HepG2 (cell line): ENCODE data around the gene CHRNB2. TPM values are rescaled to one million over a fixed set of nuclear protein-coding genes. Genes with fewer than 3 reads are reported as not detected.
A peak's percentile ranks its signal among the peaks of the same experiment; 100 is the strongest.

Source experiments
- EP300 ChIP-seq, 3 experiments: sonication (generic) in 1 of 3; formaldehyde crosslinking in 1 of 3; IDR thresholded peaks; 2 replicates each; pipeline versions ENCODE4 v1.5.1 to v1.6.1; 2011 to 2020; ENCODE audit warnings: low read depth in 2 of 3, low read length in 2 of 3, borderline replicate concordance in 1 of 3, improper control_type of control experiment in 1 of 3, mild to moderate bottlenecking in 1 of 3, missing genetic modification reagents in 1 of 3, moderate library complexity in 1 of 3
- FOXC1 ChIP-seq: sonication (generic); formaldehyde crosslinking; IDR thresholded peaks from 2 replicates; pipeline ENCODE4 v1.8.0; 2022; ENCODE audit warnings: mild to moderate bottlenecking, missing genetic modification reagents, borderline replicate concordance
- FOXO1 ChIP-seq: sonication (generic); formaldehyde crosslinking; IDR thresholded peaks from 2 replicates; pipeline ENCODE4 v1.4.0; 2020; ENCODE audit warnings: missing genetic modification reagents
- HNRNPUL1 ChIP-seq: fragments of 200-400 bp; formaldehyde crosslinking; IDR thresholded peaks from 2 replicates; pipeline ENCODE4 v1.6.1; 2017; ENCODE audit warnings: low read depth, mild to moderate bottlenecking, low read length, moderate library complexity
- HOXD1 ChIP-seq: sonication (generic); formaldehyde crosslinking; IDR thresholded peaks from 2 replicates; pipeline ENCODE4 v1.5.0; 2020; ENCODE audit warnings: missing genetic modification reagents
- NFIC ChIP-seq: IDR thresholded peaks from 2 replicates; pipeline ENCODE4 v1.6.1; 2012; ENCODE audit warnings: mild to moderate bottlenecking, low read length, inconsistent platforms
- PCBP2 ChIP-seq: fragments of 200-400 bp; formaldehyde crosslinking; optimal IDR thresholded peaks from 2 replicates; pipeline ENCODE3; 2018; ENCODE audit warnings: low read length, low read depth; ENCODE audit not compliant: poor library complexity, severe bottlenecking
- PTBP1 ChIP-seq: fragments of 200-400 bp; formaldehyde crosslinking; IDR thresholded peaks from 2 replicates; pipeline ENCODE4 v1.6.1; 2018; ENCODE audit warnings: low read length, low read depth; ENCODE audit not compliant: poor library complexity, severe bottlenecking
- SATB2 ChIP-seq: sonication (generic); formaldehyde crosslinking; IDR thresholded peaks from 2 replicates; pipeline ENCODE4 v1.5.0; 2020; ENCODE audit warnings: missing genetic modification reagents
- SMAD1 ChIP-seq: sonication (generic); formaldehyde crosslinking; IDR thresholded peaks from 2 replicates; pipeline ENCODE4 v1.4.0; 2020; ENCODE audit warnings: missing genetic modification reagents, low read depth, mild to moderate bottlenecking, borderline replicate concordance
- ZBTB3 ChIP-seq: sonication (generic); formaldehyde crosslinking; IDR thresholded peaks from 2 replicates; pipeline ENCODE4 v1.4.0; 2020; ENCODE audit warnings: low read depth, mild to moderate bottlenecking, moderate library complexity, missing genetic modification reagents, borderline replicate concordance
- ZNF7 ChIP-seq: IDR thresholded peaks from 2 replicates; pipeline ENCODE4 v1.6.1; 2016; ENCODE audit warnings: missing biosample characterization, missing genetic modification reagents
- ZNF782 ChIP-seq: sonication (generic); formaldehyde crosslinking; IDR thresholded peaks from 2 replicates; pipeline ENCODE4 v1.4.0; 2020; ENCODE audit warnings: missing genetic modification reagents, mild to moderate bottlenecking, borderline replicate concordance
- ZSCAN29 ChIP-seq: sonication (generic); formaldehyde crosslinking; conservative IDR thresholded peaks from 2 replicates; pipeline ENCODE4 v1.4.0; 2020; ENCODE audit warnings: mild to moderate bottlenecking, missing genetic modification reagents
- polyA plus RNA-seq, 8 experiments: library from polyadenylated mRNA; depleted of rRNA in 3 of 8; stranded (reverse) in 7 of 8; unstranded in 1 of 8; fragments of >200 nt; fragmentation: Illumina TruSeq in 4 of 8; extraction: Trizol in 4 of 8; gene quantifications; 2 replicates each; pipeline versions ENCODE4 v1.2.1 to v1.2.3, GENCODE V29; 2011 to 2016; ENCODE audit warnings: low read depth in 4 of 8, missing spikeins in 1 of 8, mixed read lengths in 1 of 8; ENCODE audit not compliant: insufficient read depth in 1 of 8
- total RNA-seq, 5 experiments: library from RNA; depleted of rRNA; stranded (reverse); fragments of >200 nt; fragmentation: Illumina TruSeq; extraction: Trizol; gene quantifications; 2 replicates each; pipeline ENCODE4 v1.2.3, GENCODE V29; 2016; ENCODE audit warnings: low read depth in 1 of 5
- TF ChIP-seq, protein P1 (sequence below): sonication (generic); formaldehyde crosslinking; IDR thresholded peaks from 2 replicates; pipeline ENCODE4 v1.4.0; 2020; ENCODE audit warnings: missing genetic modification reagents, borderline replicate concordance
- TF ChIP-seq, protein P2 (sequence below): sonication (generic); formaldehyde crosslinking; IDR thresholded peaks from 2 replicates; pipeline ENCODE4 v1.5.0; 2020; ENCODE audit warnings: mild to moderate bottlenecking, missing genetic modification reagents
- TF ChIP-seq, protein P3 (sequence below): sonication (generic); formaldehyde crosslinking; IDR thresholded peaks from 2 replicates; pipeline ENCODE4 v1.5.0; 2020; ENCODE audit warnings: missing genetic modification reagents, mild to moderate bottlenecking, borderline replicate concordance
- TF ChIP-seq, protein P4 (sequence below): IDR thresholded peaks from 2 replicates; pipeline ENCODE4 v1.6.1; 2016; ENCODE audit warnings: low read depth, control low read depth
- TF ChIP-seq, protein P5 (sequence below): sonication (generic); formaldehyde crosslinking; conservative IDR thresholded peaks from 2 replicates; pipeline ENCODE4 v1.4.0; 2020; ENCODE audit warnings: missing genetic modification reagents

CHRNB2 gene
- total and polyA plus RNA-seq, 2 of the 13 experiments (the other 11 are each of a cell fraction or from before 2014, with no cell fraction given), result 0.03 to 0.07 TPM

DNA sequence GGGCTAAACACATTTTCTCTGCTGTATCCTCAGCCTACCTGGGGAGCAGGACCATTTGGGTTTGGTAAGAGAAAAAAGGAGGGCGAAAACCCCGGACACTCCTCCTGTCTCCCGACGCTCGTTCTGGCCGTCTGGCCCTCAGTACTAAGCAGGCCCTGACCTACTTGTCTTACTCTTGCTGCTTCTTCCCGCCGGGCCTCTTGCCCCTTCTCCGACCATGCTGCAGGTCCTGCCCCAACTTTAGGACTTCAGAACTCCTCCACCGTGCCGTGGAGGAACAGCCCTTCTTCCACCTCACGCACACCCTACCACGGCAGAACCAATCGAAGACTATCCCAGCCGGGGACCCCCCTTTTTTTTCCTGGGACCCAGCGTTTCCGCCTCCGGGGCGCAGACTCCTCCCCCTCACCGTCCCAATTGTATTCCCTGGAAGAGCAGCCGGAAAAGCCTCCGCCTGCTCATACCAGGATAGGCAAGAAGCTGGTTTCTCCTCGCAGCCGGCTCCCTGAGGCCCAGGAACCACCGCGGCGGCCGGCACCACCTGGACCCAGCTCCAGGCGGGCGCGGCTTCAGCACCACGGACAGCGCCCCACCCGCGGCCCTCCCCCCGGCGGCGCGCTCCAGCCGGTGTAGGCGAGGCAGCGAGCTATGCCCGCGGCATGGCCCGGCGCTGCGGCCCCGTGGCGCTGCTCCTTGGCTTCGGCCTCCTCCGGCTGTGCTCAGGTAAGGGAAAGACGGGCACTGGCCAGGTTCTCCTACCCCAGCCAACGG lies at the start of gene CHRNB2 (continued):
- TF ChIP-seq, protein P1, sequence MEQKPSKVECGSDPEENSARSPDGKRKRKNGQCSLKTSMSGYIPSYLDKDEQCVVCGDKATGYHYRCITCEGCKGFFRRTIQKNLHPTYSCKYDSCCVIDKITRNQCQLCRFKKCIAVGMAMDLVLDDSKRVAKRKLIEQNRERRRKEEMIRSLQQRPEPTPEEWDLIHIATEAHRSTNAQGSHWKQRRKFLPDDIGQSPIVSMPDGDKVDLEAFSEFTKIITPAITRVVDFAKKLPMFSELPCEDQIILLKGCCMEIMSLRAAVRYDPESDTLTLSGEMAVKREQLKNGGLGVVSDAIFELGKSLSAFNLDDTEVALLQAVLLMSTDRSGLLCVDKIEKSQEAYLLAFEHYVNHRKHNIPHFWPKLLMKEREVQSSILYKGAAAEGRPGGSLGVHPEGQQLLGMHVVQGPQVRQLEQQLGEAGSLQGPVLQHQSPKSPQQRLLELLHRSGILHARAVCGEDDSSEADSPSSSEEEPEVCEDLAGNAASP (CRISPR knock-in tag), result peak; percentile 91
- TF ChIP-seq FOXO1 (CRISPR knock-in tag), result peak; percentile 83
- no peak for TF ChIP-seq NFIC
- no peak for TF ChIP-seq PCBP2
- TF ChIP-seq SMAD1 (CRISPR knock-in tag), result peak; percentile 77; the same call in 1 of the 2 replicates
- peak; percentile 86; the same call in 1 of the 2 replicates for TF ChIP-seq HOXD1 (CRISPR knock-in tag)
- no peak for TF ChIP-seq EP300 (IDR thresholded peaks at IDR 0.05; ENCODE audit: low read depth in 2 of 2, low read length in 2 of 2)
- no peak for TF ChIP-seq EP300 (CRISPR knock-in tag; IDR thresholded peaks at IDR 0.05; ENCODE audit: borderline replicate concordance)
- TF ChIP-seq PTBP1, result no peak
- TF ChIP-seq HNRNPUL1, result no peak
- peak; percentile 95 for TF ChIP-seq FOXC1 (CRISPR knock-in tag)
- TF ChIP-seq, protein P2, sequence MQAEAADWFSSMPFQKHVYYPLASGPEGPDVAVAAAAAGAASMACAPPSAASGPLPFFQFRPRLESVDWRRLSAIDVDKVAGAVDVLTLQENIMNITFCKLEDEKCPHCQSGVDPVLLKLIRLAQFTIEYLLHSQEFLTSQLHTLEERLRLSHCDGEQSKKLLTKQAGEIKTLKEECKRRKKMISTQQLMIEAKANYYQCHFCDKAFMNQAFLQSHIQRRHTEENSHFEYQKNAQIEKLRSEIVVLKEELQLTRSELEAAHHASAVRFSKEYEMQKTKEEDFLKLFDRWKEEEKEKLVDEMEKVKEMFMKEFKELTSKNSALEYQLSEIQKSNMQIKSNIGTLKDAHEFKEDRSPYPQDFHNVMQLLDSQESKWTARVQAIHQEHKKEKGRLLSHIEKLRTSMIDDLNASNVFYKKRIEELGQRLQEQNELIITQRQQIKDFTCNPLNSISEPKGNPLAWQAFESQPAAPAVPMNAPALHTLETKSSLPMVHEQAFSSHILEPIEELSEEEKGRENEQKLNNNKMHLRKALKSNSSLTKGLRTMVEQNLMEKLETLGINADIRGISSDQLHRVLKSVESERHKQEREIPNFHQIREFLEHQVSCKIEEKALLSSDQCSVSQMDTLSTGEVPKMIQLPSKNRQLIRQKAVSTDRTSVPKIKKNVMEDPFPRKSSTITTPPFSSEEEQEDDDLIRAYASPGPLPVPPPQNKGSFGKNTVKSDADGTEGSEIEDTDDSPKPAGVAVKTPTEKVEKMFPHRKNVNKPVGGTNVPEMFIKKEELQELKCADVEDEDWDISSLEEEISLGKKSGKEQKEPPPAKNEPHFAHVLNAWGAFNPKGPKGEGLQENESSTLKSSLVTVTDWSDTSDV, result peak; percentile 89; the same call in 1 of the 2 replicates
- TF ChIP-seq ZNF782 (CRISPR knock-in tag), result peak; percentile 66
- TF ChIP-seq ZNF7 (CRISPR knock-in tag), result 0 out of 2 replicates have a peak, but pooled peaks have one; percentile 46
- TF ChIP-seq, protein P3, sequence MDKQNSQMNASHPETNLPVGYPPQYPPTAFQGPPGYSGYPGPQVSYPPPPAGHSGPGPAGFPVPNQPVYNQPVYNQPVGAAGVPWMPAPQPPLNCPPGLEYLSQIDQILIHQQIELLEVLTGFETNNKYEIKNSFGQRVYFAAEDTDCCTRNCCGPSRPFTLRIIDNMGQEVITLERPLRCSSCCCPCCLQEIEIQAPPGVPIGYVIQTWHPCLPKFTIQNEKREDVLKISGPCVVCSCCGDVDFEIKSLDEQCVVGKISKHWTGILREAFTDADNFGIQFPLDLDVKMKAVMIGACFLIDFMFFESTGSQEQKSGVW (CRISPR knock-in tag), result no peak
- no peak; the same call in 1 of the 2 replicates for TF ChIP-seq ZBTB3 (CRISPR knock-in tag)
- TF ChIP-seq, protein P4, sequence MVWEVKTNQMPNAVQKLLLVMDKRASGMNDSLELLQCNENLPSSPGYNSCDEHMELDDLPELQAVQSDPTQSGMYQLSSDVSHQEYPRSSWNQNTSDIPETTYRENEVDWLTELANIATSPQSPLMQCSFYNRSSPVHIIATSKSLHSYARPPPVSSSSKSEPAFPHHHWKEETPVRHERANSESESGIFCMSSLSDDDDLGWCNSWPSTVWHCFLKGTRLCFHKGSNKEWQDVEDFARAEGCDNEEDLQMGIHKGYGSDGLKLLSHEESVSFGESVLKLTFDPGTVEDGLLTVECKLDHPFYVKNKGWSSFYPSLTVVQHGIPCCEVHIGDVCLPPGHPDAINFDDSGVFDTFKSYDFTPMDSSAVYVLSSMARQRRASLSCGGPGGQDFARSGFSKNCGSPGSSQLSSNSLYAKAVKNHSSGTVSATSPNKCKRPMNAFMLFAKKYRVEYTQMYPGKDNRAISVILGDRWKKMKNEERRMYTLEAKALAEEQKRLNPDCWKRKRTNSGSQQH, result peak; percentile 95
- TF ChIP-seq, protein P5, sequence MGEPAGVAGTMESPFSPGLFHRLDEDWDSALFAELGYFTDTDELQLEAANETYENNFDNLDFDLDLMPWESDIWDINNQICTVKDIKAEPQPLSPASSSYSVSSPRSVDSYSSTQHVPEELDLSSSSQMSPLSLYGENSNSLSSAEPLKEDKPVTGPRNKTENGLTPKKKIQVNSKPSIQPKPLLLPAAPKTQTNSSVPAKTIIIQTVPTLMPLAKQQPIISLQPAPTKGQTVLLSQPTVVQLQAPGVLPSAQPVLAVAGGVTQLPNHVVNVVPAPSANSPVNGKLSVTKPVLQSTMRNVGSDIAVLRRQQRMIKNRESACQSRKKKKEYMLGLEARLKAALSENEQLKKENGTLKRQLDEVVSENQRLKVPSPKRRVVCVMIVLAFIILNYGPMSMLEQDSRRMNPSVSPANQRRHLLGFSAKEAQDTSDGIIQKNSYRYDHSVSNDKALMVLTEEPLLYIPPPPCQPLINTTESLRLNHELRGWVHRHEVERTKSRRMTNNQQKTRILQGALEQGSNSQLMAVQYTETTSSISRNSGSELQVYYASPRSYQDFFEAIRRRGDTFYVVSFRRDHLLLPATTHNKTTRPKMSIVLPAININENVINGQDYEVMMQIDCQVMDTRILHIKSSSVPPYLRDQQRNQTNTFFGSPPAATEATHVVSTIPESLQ (CRISPR knock-in tag), result peak; percentile 95; the same call in 1 of the 2 replicates
- TF ChIP-seq ZSCAN29 (CRISPR knock-in tag), result 0 out of 2 replicates have a peak, but pooled peaks have one; percentile 53
- peak; percentile 92; the same call in 1 of the 2 replicates for TF ChIP-seq SATB2 (CRISPR knock-in tag)
